ENCODE measurements around the gene CRISPLD2.

The CRISPLD2 gene

DNA sequence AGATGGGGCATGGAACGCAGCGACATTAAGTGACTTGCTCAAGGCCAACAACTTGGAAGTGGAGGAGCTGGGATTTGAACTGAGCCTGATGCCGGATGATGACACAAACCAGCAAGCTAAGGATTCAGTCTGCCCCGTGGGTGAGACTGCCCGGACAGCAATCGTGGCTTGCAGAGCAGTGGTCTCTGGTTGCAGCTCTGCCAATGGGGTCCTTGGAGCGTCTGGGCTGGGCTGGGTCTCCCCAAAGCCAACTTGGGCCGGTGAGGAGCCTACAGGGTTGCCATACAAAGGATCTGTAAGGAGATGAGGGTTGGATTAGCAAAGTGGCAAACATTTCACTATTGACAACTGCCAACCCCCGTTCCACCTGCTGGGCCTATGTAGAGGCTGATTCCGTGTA, 2.6 kb upstream of the CRISPLD2 start:
- Histone ChIP-seq H3K4me3 (ENCODE audit: low read length) (no peak overlapping the region), H3K36me3 (ENCODE audit: insufficient read depth, low read depth, low read length) (no peaks in the 10 kb centered on the region), H3K4me1 (ENCODE audit: insufficient read depth, low read length) (no peaks in the 10 kb centered on the region; the same call in 1 of the 2 replicates), H3K9me3 (ENCODE audit: insufficient read depth, low read depth, low read length) (no peaks in the 10 kb centered on the region), H3K27ac (ENCODE audit: low read length) (no peak overlapping the region), H3K27me3 (ENCODE audit: insufficient read depth, low read length) (peaks cover 53% of the 10 kb centered on the region), H3K9ac (ENCODE audit: low read depth, low read length) (no peak overlapping the region)

- Histone ChIP-seq H3K9me3 (ENCODE audit: insufficient read depth, low read depth, low read length) (no peaks in the 10 kb centered on the region), H3K4me3 (ENCODE audit: low read length) (no peak overlapping the region), H3K4me1 (ENCODE audit: insufficient read depth, low read length) (no peaks in the 10 kb centered on the region; the same call in 1 of the 2 replicates), H3K36me3 (ENCODE audit: insufficient read depth, low read depth, low read length) (no peaks in the 10 kb centered on the region), H3K27me3 (ENCODE audit: insufficient read depth, low read length) (peaks cover 55% of the 10 kb centered on the region), H3K9ac (ENCODE audit: low read depth, low read length) (no peak overlapping the region), H3K27ac (ENCODE audit: low read length) (no peak overlapping the region)
Observed at GRCh38 chr16:84817613-84818012, 2.2 kb upstream of the CRISPLD2 start.

DNA sequence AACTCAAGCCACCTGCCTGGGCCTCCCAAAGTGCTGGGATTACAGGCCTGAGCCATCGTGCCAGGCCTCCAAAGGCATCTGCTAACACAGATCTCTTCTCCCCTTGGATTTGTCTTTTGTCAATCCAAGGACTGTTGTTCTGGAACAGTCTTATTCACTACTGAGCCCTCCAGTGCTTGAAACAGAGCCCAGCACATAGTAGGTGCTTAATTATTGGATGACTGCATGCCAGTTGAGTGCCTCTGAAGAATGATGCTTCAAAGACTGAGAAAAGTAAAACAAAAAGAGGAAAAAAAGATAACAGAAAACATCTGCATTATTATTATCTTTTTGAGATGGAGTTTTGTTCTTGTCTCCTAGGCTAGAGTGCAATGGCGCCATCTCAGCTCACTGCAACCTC, 1.7 kb upstream of the CRISPLD2 start:
- Histone ChIP-seq H3K4me1 (ENCODE audit: insufficient read depth, low read length) (no peaks in the 10 kb centered on the region; the same call in 1 of the 2 replicates), H3K36me3 (ENCODE audit: insufficient read depth, low read depth, low read length) (no peaks in the 10 kb centered on the region), H3K27me3 (ENCODE audit: insufficient read depth, low read length) (peaks cover 57% of the 10 kb centered on the region), H3K4me3 (ENCODE audit: low read length) (no peak overlapping the region), H3K27ac (ENCODE audit: low read length) (no peak overlapping the region), H3K9me3 (ENCODE audit: insufficient read depth, low read depth, low read length) (no peaks in the 10 kb centered on the region), H3K9ac (ENCODE audit: low read depth, low read length) (no peak overlapping the region)

DNA sequence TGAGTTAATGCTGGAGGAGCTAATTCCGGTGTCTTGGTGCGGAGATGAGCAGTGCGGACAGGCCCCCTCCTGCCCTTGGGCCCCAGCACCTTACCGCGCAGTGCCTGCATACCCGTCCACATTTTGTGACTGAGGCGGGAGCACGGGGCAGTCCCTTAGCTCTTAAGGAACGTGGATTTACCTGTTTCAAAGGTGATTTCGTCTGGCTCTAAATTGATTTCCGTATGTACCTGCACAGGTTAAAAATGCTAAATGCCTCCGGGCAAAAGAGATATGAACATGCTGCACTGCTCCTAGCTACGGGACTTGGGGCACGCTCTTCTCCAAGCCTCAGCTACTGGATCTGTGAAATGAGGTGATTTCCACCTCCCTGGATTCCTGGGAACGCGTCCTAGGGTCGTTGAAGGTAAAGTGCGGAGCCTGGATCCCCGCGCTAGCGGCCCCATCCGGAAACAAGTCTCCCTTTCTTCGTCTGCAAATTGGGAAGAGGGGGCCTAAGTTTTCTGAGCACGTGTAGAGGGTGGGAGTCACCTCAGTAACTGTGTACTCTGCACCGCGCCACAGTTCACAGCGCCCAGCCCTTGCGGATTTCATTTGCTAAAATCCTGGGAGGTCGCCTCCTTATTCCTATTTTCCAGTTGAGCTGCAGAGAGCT, 669 bp upstream of the CRISPLD2 start:
- Histone ChIP-seq H3K27me3 (ENCODE audit: insufficient read depth, low read length) (peaks cover 57% of the 10 kb centered on the region), H3K9me3 (ENCODE audit: insufficient read depth, low read depth, low read length) (no peaks in the 10 kb centered on the region), H3K36me3 (ENCODE audit: insufficient read depth, low read depth, low read length) (no peaks in the 10 kb centered on the region), H3K4me3 (ENCODE audit: low read length) (peak overlapping the region; percentile 80), H3K4me1 (ENCODE audit: insufficient read depth, low read length) (no peaks in the 10 kb centered on the region; the same call in 1 of the 2 replicates), H3K27ac (ENCODE audit: low read length) (no peak overlapping the region), H3K9ac (ENCODE audit: low read depth, low read length) (peak overlapping the region; percentile 51; the same call in 1 of the 2 replicates)

- Histone ChIP-seq H3K36me3 (ENCODE audit: insufficient read depth, low read depth, low read length) (no peaks in the 10 kb centered on the region), H3K27me3 (ENCODE audit: insufficient read depth, low read length) (peaks cover 57% of the 10 kb centered on the region), H3K27ac (ENCODE audit: low read length) (no peak overlapping the region), H3K4me3 (ENCODE audit: low read length) (peak overlapping the region; percentile 80), H3K9ac (ENCODE audit: low read depth, low read length) (no peak overlapping the region), H3K4me1 (ENCODE audit: insufficient read depth, low read length) (no peaks in the 10 kb centered on the region; the same call in 1 of the 2 replicates), H3K9me3 (ENCODE audit: insufficient read depth, low read depth, low read length) (no peaks in the 10 kb centered on the region)
Observed at GRCh38 chr16:84820305-84820684, 510 bp downstream of the CRISPLD2 start.

- H3K4me3 ChIP-seq (ENCODE audit: low read length), result no peak overlapping the region
- H3K4me1 ChIP-seq (ENCODE audit: insufficient read depth, low read length), result no peaks in the 10 kb centered on the region; the same call in 1 of the 2 replicates
- no peak overlapping the region for H3K9ac ChIP-seq (ENCODE audit: low read depth, low read length)
- H3K27ac ChIP-seq (ENCODE audit: low read length), result no peak overlapping the region
- H3K27me3 ChIP-seq (ENCODE audit: insufficient read depth, low read length), result peaks cover 57% of the 10 kb centered on the region
- no peaks in the 10 kb centered on the region for H3K36me3 ChIP-seq (ENCODE audit: insufficient read depth, low read depth, low read length)
- no peaks in the 10 kb centered on the region for H3K9me3 ChIP-seq (ENCODE audit: insufficient read depth, low read depth, low read length)
Observed at GRCh38 chr16:84820771-84821170, 986 bp downstream of the CRISPLD2 start.

- no peak overlapping the region for H3K27ac ChIP-seq (ENCODE audit: low read length)
- H3K4me1 ChIP-seq (ENCODE audit: insufficient read depth, low read length), result no peaks in the 10 kb centered on the region; the same call in 1 of the 2 replicates
- no peaks in the 10 kb centered on the region for H3K9me3 ChIP-seq (ENCODE audit: insufficient read depth, low read depth, low read length)
- H3K27me3 ChIP-seq (ENCODE audit: insufficient read depth, low read length), result peaks cover 57% of the 10 kb centered on the region
- H3K4me3 ChIP-seq (ENCODE audit: low read length), result no peak overlapping the region
- H3K36me3 ChIP-seq (ENCODE audit: insufficient read depth, low read depth, low read length), result no peaks in the 10 kb centered on the region
- H3K9ac ChIP-seq (ENCODE audit: low read depth, low read length), result no peak overlapping the region
Observed at GRCh38 chr16:84821179-84821578, 1.4 kb downstream of the CRISPLD2 start.

- H3K27me3 ChIP-seq (ENCODE audit: insufficient read depth, low read length), result peaks cover 55% of the 10 kb centered on the region
Observed at GRCh38 chr16:84821728-84822689, 2.2 kb downstream of the CRISPLD2 start.

DNA sequence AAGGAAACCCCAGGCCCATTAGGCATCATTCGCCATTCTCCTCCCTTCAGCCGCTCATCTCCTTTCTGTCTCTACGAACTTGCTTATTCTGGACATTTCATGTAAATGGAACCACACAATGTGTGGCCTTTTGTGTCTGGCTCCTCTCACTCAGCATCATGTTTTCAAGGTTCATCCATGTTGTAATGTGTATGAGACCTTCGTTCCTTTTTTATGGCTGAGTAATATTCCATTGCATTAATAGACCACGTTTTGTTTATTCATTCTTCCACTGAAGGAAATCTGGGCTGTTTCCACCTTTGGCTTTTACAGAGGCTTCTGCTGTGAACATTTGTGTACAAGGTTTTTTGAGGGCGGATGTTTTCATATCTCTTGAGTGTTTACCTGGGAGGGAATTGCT, 3.2 kb downstream of the CRISPLD2 start:
- Histone ChIP-seq H3K4me1 (ENCODE audit: insufficient read depth, low read length) (no peaks in the 10 kb centered on the region; the same call in 1 of the 2 replicates), H3K9ac (ENCODE audit: low read depth, low read length) (no peak overlapping the region), H3K27me3 (ENCODE audit: insufficient read depth, low read length) (peaks cover 46% of the 10 kb centered on the region), H3K36me3 (ENCODE audit: insufficient read depth, low read depth, low read length) (no peaks in the 10 kb centered on the region), H3K9me3 (ENCODE audit: insufficient read depth, low read depth, low read length) (no peaks in the 10 kb centered on the region), H3K27ac (ENCODE audit: low read length) (no peak overlapping the region), H3K4me3 (ENCODE audit: low read length) (no peak overlapping the region)

More at GRCh38 chr16:84821728-84822689, 2.2 kb downstream of the CRISPLD2 start:
- Histone ChIP-seq H3K9me3 (ENCODE audit: insufficient read depth, low read depth, low read length) (no peaks in the 10 kb centered on the region), H3K4me3 (ENCODE audit: low read length) (no peak overlapping the region), H3K4me1 (ENCODE audit: insufficient read depth, low read length) (no peaks in the 10 kb centered on the region; the same call in 1 of the 2 replicates), H3K27ac (ENCODE audit: low read length) (no peak overlapping the region), H3K36me3 (ENCODE audit: insufficient read depth, low read depth, low read length) (no peaks in the 10 kb centered on the region), H3K9ac (ENCODE audit: low read depth, low read length) (no peak overlapping the region)

GRCh38 chr16:84823484-84823883, 3.7 kb downstream of the CRISPLD2 start:
- no peaks in the 10 kb centered on the region for H3K36me3 ChIP-seq (ENCODE audit: insufficient read depth, low read depth, low read length)
- no peaks in the 10 kb centered on the region; the same call in 1 of the 2 replicates for H3K4me1 ChIP-seq (ENCODE audit: insufficient read depth, low read length)
- no peak overlapping the region for H3K27ac ChIP-seq (ENCODE audit: low read length)
- H3K27me3 ChIP-seq (ENCODE audit: insufficient read depth, low read length), result peaks cover 41% of the 10 kb centered on the region
- H3K9ac ChIP-seq (ENCODE audit: low read depth, low read length), result no peak overlapping the region
- no peaks in the 10 kb centered on the region for H3K9me3 ChIP-seq (ENCODE audit: insufficient read depth, low read depth, low read length)
- no peak overlapping the region for H3K4me3 ChIP-seq (ENCODE audit: low read length)

DNA sequence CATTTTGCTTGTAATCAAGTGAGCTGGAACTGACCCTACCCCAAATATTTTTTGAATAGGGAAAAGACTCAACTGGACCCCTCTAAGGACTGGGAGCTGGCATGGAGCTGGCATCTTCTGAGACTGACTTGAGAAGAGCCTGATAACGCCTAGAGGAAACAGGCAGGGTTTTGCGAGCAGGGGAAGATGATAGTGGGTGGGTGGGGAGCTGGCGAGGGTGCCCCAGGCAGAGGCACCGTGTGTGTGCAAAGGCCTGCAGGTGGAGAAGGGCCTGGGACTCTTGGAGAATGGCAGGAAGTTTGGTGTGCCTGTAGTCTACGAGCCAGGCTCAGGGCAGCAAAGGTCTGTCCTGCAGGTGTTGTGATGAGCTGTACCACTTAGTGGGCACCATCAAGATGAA, 4.1 kb downstream of the CRISPLD2 start:
- Histone ChIP-seq H3K9ac (ENCODE audit: low read depth, low read length) (no peak overlapping the region), H3K36me3 (ENCODE audit: insufficient read depth, low read depth, low read length) (no peaks in the 10 kb centered on the region), H3K27me3 (ENCODE audit: insufficient read depth, low read length) (peaks cover 37% of the 10 kb centered on the region), H3K27ac (ENCODE audit: low read length) (no peak overlapping the region), H3K9me3 (ENCODE audit: insufficient read depth, low read depth, low read length) (no peaks in the 10 kb centered on the region), H3K4me1 (ENCODE audit: insufficient read depth, low read length) (no peaks in the 10 kb centered on the region; the same call in 1 of the 2 replicates), H3K4me3 (ENCODE audit: low read length) (no peak overlapping the region)
